ENCODE results near the gene PYGM. TPM values are rescaled to one million over a fixed set of nuclear protein-coding genes. Genes with fewer than 3 reads are reported as not detected.
A peak's percentile ranks its signal among the peaks of the same experiment; 100 is the strongest.

The PYGM gene
- total RNA-seq, 1 donor, result 4.6 TPM

- DNase-seq (ENCODE audit: low read depth in 2 of 3, low spot score in 2 of 3), result no peak
Measured at GRCh38 chr11:64720640-64721358, 39.0 kb downstream of the PYGM start.

DNA sequence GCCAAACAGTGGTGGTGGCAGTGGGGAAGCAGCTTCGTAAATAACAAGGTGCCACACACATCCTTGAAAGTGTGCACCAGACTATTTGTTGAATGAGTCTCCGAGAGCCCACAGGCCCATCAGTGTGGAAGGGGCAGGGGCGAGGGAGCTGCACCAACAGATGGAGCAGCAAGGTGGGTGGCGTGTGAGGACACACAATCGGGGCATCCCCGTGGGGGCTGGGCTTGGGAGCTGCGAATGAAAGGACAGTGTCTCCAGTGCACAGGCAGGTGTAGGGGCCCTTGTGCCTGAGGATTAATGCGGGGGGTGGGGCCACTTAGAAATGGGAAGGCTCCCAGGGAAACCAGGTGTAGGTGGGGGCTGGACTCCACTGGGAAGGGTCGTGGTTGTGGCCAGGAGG lies 39.6 kb downstream of the PYGM start:
- no peak for DNase-seq (ENCODE audit: low read depth in 2 of 3, low spot score in 2 of 3)

GRCh38 chr11:64719406-64719805 lies 40.4 kb downstream of the PYGM start:
- DNase-seq (ENCODE audit: low read depth in 2 of 3, low spot score in 2 of 3), result no peak

DNA sequence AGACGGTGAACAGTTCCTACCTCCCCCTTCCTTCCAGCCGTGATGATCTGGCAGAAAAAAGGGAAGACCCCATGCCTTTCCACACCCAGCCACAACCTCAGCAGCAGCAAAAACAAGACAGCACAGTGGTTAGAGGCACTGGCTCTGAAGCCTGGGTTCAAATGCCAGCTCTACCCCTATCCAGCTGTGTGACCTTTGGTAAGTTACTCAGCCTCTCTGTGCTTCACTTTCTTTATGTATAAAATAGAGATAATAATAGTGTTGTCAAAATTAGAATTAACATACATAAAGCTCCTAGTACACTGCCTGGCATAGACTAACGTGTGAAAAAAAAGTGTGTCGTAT lies 41.0 kb downstream of the PYGM start:
- DNase-seq (ENCODE audit: low read depth in 2 of 3, low spot score in 2 of 3), result no peak

- DNase-seq (ENCODE audit: low read depth in 2 of 3, low spot score in 2 of 3), result no peak
Measured at GRCh38 chr11:64718084-64718779, 41.5 kb downstream of the PYGM start.

DNA sequence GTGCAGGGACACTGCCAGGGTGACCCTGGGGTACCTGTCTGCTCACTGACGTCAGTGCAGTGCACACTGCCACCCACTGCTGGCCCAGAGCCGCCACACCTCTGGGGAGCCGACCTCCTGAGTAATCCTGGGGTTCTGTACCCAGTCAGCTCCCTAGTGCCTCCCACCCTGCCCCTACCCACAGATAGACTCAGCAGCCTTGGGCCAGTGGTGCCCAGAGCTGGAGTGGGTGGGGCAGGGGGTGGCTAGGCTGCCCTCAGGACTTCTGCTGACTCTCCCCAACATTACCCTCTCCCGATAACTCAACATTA lies 42.6 kb downstream of the PYGM start:
- no peak for DNase-seq (ENCODE audit: low read depth in 2 of 3, low spot score in 2 of 3)

DNA sequence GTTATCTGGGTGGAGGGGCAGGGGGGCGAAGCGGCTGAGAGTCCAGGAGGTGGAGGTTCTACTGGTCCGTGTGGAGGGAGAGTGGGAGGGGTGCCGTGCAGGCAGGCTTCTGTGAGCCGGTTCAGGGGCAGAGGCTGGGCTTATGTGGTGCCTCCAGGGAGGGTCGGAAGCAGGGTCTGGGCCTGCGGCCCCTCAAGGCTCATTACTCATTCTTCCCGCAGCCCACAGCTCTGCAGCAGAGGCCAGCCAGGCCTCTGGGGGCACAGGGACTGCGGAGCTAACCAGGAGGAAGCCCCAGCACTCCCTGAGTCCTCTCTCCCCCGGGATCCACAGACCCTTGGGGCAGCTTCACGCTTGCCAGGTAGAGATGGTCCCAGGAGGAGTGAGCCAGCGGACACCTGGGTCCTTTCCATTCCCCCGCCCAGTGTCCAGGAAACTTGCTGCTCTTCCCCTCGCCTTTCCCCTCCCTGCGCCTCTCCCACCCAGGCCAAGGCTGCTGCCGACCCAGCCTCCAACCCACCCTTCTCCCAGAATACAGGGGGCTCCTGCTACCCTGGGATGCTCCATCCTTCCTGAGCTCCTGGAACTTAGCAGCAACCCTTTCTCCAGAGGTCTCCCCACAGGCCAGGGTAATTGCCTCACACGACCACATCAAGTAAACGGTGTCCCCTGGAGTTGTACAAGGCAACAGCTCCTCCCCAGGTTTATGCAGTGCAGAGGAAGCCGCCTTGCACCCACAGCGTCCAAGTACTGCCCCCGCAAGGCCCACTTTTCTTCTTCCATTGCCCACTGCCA lies 43.1 kb downstream of the PYGM start:
- DNase-seq (ENCODE audit: low read depth in 2 of 3, low spot score in 2 of 3), result peak in 2 of 3 donors; percentile 36 to 52

GRCh38 chr11:64715756-64716472 lies 43.9 kb downstream of the PYGM start:
- DNase-seq (ENCODE audit: low read depth in 2 of 3, low spot score in 2 of 3), result no peak

GRCh38 chr11:64715110-64715509 lies 44.7 kb downstream of the PYGM start:
- DNase-seq (ENCODE audit: low read depth in 2 of 3, low spot score in 2 of 3), result no peak

- DNase-seq (ENCODE audit: low read depth in 2 of 3, low spot score in 2 of 3), result no peak
Measured at GRCh38 chr11:64714666-64715065, 45.1 kb downstream of the PYGM start.

DNA sequence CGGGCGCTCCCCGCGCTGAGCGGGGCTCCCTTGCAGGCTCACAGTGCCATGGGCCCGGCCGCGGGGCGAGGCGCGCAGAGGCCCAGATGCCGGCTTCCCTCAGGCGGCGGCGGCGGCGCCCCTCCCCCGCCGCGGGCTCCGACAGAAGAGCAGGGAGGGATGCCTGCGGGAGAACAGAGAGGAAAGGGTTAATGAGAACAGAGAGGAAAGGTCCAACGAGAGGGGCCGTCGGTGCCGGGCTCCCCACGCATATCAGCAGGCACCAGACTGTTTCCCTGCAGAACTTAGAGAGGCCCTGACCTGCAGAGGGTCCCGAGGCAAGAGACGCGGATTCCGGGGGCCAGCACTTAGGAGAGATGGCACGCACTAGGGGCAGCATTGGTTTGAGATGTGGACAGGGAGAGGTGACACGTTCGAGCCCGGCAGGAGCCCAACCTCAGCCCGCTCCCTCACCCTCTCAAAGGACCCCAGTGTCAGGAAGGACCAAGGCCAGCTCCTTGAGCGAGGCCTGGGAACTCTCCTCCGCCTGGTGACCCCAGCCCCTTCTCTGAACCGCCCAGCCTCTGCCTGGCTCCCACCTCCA lies 45.9 kb downstream of the PYGM start:
- DNase-seq (ENCODE audit: low read depth in 2 of 3, low spot score in 2 of 3), result no peak

GRCh38 chr11:64713016-64713707 lies 46.6 kb downstream of the PYGM start:
- DNase-seq (ENCODE audit: low read depth in 2 of 3, low spot score in 2 of 3), result peak in 2 of 3 donors; percentile 60 to 63

DNA sequence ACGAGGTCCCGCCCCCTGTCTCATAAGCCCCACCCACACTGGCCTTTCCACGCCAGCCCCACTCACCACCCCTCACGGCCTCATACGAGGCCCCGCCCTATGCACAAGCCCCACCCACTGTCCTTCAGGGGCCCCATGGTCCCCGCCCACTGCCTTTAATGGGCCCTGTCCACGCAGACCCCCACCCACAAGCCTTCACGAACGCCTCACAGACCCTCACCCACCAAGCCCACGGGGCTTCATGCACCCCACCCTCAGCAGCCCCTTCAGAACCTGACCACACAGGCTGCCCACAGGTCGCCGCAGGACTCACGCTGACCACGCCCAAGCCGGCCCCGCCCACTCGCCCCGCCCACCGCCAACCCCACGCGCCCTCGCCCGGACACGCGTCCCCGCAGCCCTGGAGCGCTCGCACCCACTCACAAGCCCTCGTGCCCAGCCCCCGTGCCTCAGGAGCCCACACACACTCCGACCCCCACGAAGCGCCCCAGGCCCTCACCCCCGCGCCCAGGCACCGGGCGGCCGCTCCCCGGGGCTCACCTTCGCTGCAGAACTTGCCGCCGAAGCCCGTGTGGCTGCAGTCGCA lies 47.3 kb downstream of the PYGM start:
- DNase-seq (ENCODE audit: low read depth in 2 of 3, low spot score in 2 of 3), result no peak

GRCh38 chr11:64711956-64712362 lies 47.8 kb downstream of the PYGM start:
- no peak for DNase-seq (ENCODE audit: low read depth in 2 of 3, low spot score in 2 of 3)

GRCh38 chr11:64711138-64711955 lies 48.4 kb downstream of the PYGM start:
- DNase-seq (ENCODE audit: low read depth in 2 of 3, low spot score in 2 of 3), result no peak

DNA sequence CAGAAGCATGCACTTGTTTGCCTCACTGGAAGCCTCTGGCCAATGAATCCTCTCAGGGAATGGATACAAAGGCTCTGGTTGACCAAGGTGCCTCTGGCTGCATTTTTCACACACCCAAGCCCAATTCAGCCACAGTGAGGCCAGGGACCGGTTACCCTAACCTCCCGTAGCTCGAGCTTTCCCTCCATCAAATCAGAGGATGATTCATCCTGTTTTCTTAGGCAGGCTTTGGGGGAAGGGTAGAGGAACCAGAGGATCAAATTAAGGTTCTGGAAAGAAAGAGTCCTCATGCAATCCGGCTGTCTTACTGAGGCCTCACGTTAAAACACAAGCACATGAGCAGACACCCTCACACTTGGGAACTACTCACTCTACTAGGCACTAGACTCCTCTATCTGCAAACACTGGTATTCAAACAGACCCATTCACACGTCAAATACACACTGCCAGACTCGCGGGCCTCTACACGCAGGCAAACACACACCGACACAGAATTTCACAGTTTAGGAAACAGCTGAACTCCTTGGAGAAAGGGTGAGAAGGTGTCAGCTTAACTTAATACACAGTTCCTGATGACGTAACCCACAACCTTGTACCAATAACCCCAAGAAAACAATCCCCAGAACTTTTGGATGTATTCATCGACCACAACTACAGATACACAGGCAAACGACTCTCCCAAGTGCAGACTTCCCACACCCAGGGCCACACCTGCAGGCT lies 49.2 kb downstream of the PYGM start:
- DNase-seq (ENCODE audit: low read depth in 2 of 3, low spot score in 2 of 3), result no peak

- no peak for DNase-seq (ENCODE audit: low read depth in 2 of 3, low spot score in 2 of 3)
Measured at GRCh38 chr11:64705501-64705900, 54.3 kb downstream of the PYGM start.

DNA sequence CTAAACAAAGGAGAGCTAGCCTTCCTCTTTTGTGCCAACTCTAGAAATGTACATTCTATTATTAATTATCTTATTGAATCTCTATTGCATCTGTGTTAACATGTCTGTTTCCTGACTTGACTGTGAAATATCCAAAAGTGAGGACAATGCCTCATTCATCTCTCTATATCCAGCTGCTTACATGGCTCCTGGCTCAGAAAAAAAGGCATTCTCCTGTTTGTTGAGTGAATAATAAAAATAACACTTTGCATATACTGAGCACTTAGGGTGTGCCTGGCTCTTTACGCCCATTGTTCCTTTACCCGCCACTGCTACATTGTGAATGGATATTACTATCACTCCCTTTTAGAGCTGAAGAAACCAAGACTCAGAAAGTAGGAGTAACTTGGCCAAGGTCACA lies 56.7 kb downstream of the PYGM start:
- DNase-seq (ENCODE audit: low read depth in 2 of 3, low spot score in 2 of 3), result no peak

All from hematopoietic multipotent progenitor cell (in vitro differentiated cells).